OCI-LY3 (cell line): ENCODE data around the gene MCC.

ENCODE experiments used
- H2AFZ ChIP-seq: fragments of 200-600, 300-600 bp; shearing (Covaris generic); 2 replicates; pipeline ENCODE4 v1.6.0; 2014; ENCODE audit warnings: antibody characterized with exemption, low read depth, low read length
- H3K27ac ChIP-seq: fragments of 200-600, 300-600 bp; sonication (generic); 2 replicates; pipeline ENCODE4 v1.5.1; 2014; ENCODE audit warnings: mild to moderate bottlenecking, low read length, moderate library complexity, mixed read lengths
- H3K27me3 ChIP-seq: fragments of 200-600, 300-600 bp; sonication (generic); 2 replicates; pipeline ENCODE4 v1.6.1; 2014; ENCODE audit warnings: low read depth, low read length, mixed read lengths
- H3K36me3 ChIP-seq: fragments of 200-600, 300-600 bp; sonication (generic); replicated peaks from 2 replicates; pipeline ENCODE3; 2014; ENCODE audit warnings: low read depth, low read length, mixed read lengths
- H3K4me1 ChIP-seq: fragments of 300-600, 200-600 bp; sonication (generic); 2 replicates; pipeline ENCODE4 v1.6.1; 2014; ENCODE audit warnings: low read length, mixed read lengths
- H3K4me2 ChIP-seq: fragments of 200-600, 300-600 bp; sonication (generic); 2 replicates; pipeline ENCODE4 v1.6.1; 2014; ENCODE audit warnings: low read length, mixed read lengths
- H3K4me3 ChIP-seq: fragments of 300-600, 200-600 bp; sonication (generic); 2 replicates; pipeline ENCODE4 v1.5.1; 2014; ENCODE audit warnings: antibody characterized with exemption, mild to moderate bottlenecking, low read length, moderate library complexity
- H3K79me2 ChIP-seq: fragments of 300-600, 200-600 bp; shearing (Covaris generic); 2 replicates; pipeline ENCODE4 v1.6.1; 2014; ENCODE audit warnings: mild to moderate bottlenecking, low read length, mixed read lengths
- H3K9ac ChIP-seq: fragments of 300-600, 200-600 bp; shearing (Covaris generic); 2 replicates; pipeline ENCODE4 v1.6.0; 2014; ENCODE audit warnings: mild to moderate bottlenecking, low read length, moderate library complexity
- H3K9me3 ChIP-seq: fragments of 200-600, 300-600 bp; shearing (Covaris generic); 2 replicates; pipeline ENCODE4 v1.6.1; 2014; ENCODE audit warnings: low read length, mixed read lengths; ENCODE audit not compliant: insufficient read depth
- H4K20me1 ChIP-seq: fragments of 200-600, 300-600 bp; sonication (generic); 2 replicates; pipeline ENCODE4 v1.6.1; 2016; ENCODE audit warnings: low read length, mixed read lengths; ENCODE audit not compliant: insufficient read depth
- CTCF ChIP-seq: fragments of 200-600, 300-600 bp; sonication (generic); IDR thresholded peaks from 2 replicates; pipeline ENCODE4 v1.5.1; 2014; ENCODE audit warnings: antibody characterized with exemption, low read length, low read depth
- EZH2phosphoT487 ChIP-seq: fragments of 200-600 bp; shearing (Covaris generic); IDR thresholded peaks from 2 replicates; pipeline ENCODE4 v1.6.1; 2018; ENCODE audit warnings: antibody characterized with exemption, mixed run types, low read depth

Gene MCC

GRCh38 chr5:112998296-112998695, 490.0 kb downstream of the MCC start:
- H4K20me1 ChIP-seq, result peaks cover 18% of the 10 kb centered on the region
- H3K36me3 ChIP-seq, result peaks cover 31% of the 10 kb centered on the region
- H3K27ac ChIP-seq, result no peak overlapping the region
- H3K9ac ChIP-seq, result no peak overlapping the region
- H3K4me2 ChIP-seq, result no peak overlapping the region
- no peaks in the 10 kb centered on the region for H3K9me3 ChIP-seq
- peaks cover 3% of the 10 kb centered on the region; the same call in 1 of the 2 replicates for H3K4me1 ChIP-seq
- peaks cover 30% of the 10 kb centered on the region for H3K79me2 ChIP-seq
- H2AFZ ChIP-seq, result no peak overlapping the region
- H3K27me3 ChIP-seq, result no peaks in the 10 kb centered on the region
- TF ChIP-seq CTCF, result no peak
- no peak for TF ChIP-seq EZH2phosphoT487
- no peak overlapping the region for H3K4me3 ChIP-seq

- Histone ChIP-seq H3K27ac (no peak overlapping the region), H3K9me3 (no peaks in the 10 kb centered on the region), H2AFZ (no peak overlapping the region), H3K9ac (no peak overlapping the region), H3K4me3 (no peak overlapping the region), H3K36me3 (peaks cover 31% of the 10 kb centered on the region), H3K4me2 (no peak overlapping the region), H3K79me2 (peaks cover 32% of the 10 kb centered on the region), H3K4me1 (peaks cover 3% of the 10 kb centered on the region; the same call in 1 of the 2 replicates), H4K20me1 (peaks cover 18% of the 10 kb centered on the region), H3K27me3 (no peaks in the 10 kb centered on the region)
- no peak for TF ChIP-seq EZH2phosphoT487
- TF ChIP-seq CTCF, result no peak
These were observed 491.4 kb downstream of the MCC start for GRCh38 chr5:112996830-112997374.

- TF ChIP-seq CTCF, result peak; percentile 75
- no peak for TF ChIP-seq EZH2phosphoT487
- Histone ChIP-seq H3K36me3 (peaks cover 26% of the 10 kb centered on the region), H3K4me3 (no peak overlapping the region), H3K4me1 (peaks cover 3% of the 10 kb centered on the region; the same call in 1 of the 2 replicates), H3K9ac (no peak overlapping the region), H3K27me3 (no peaks in the 10 kb centered on the region), H4K20me1 (peaks cover 18% of the 10 kb centered on the region), H3K79me2 (peaks cover 40% of the 10 kb centered on the region), H3K27ac (no peak overlapping the region), H2AFZ (no peak overlapping the region), H3K4me2 (no peak overlapping the region), H3K9me3 (no peaks in the 10 kb centered on the region)
These were observed 492.3 kb downstream of the MCC start for GRCh38 chr5:112995764-112996618.

- Histone ChIP-seq H3K4me1 (no peaks in the 10 kb centered on the region), H3K4me3 (no peak overlapping the region), H3K4me2 (no peak overlapping the region), H4K20me1 (peaks cover 35% of the 10 kb centered on the region), H3K9ac (no peak overlapping the region), H3K9me3 (no peaks in the 10 kb centered on the region), H3K27ac (no peak overlapping the region), H3K36me3 (peaks cover 16% of the 10 kb centered on the region), H3K27me3 (no peaks in the 10 kb centered on the region), H3K79me2 (peaks cover 93% of the 10 kb centered on the region), H2AFZ (no peak overlapping the region)
- TF ChIP-seq EZH2phosphoT487, result no peak
- no peak for TF ChIP-seq CTCF
These were observed 502.0 kb downstream of the MCC start for GRCh38 chr5:112986224-112986623.
